HCT116 (cell line): ENCODE results near the gene FTO.

Experiments used
- CTCF ChIP-seq, 3 experiments: fragments of 200-600 bp in 1 of 3; sonication (generic) in 1 of 3; IDR thresholded peaks in 2 of 3; conservative IDR thresholded peaks in 1 of 3; 2 replicates each; pipeline ENCODE4 v1.5.1; 2012 to 2017; ENCODE audit warnings: low read depth in 2 of 3, low read length in 2 of 3, antibody characterized with exemption in 1 of 3, borderline replicate concordance in 1 of 3, control low read depth in 1 of 3, mild to moderate bottlenecking in 1 of 3, mixed read lengths in 1 of 3, mixed run types in 1 of 3, moderate library complexity in 1 of 3; ENCODE audit not compliant: insufficient read depth in 1 of 3
- EZH2 ChIP-seq: fragments of 200-600 bp; sonication (generic); IDR thresholded peaks from 2 replicates; pipeline ENCODE4 v1.6.1; 2017; ENCODE audit warnings: antibody characterized with exemption, mixed run types
- EZH2phosphoT487 ChIP-seq: fragments of 200-600 bp; IDR thresholded peaks from 2 replicates; pipeline ENCODE4 v1.6.1; 2018; ENCODE audit warnings: antibody characterized with exemption, borderline replicate concordance
- JUND ChIP-seq: IDR thresholded peaks from 2 replicates; pipeline ENCODE4 v1.6.1; 2012
- POLR2A ChIP-seq: IDR thresholded peaks from 2 replicates; pipeline ENCODE4 v1.7.0; 2011; ENCODE audit warnings: borderline replicate concordance; ENCODE audit not compliant: insufficient read depth, insufficient read length; ENCODE audit errors: extremely low read depth
- POLR2AphosphoS5 ChIP-seq: IDR thresholded peaks from 2 replicates; pipeline ENCODE4 v1.6.1; 2011; ENCODE audit warnings: mild to moderate bottlenecking, low read depth, low read length, moderate library complexity
- RAD21 ChIP-seq: IDR thresholded peaks from 2 replicates; pipeline ENCODE4 v1.6.1; 2012; ENCODE audit warnings: low read depth, mild to moderate bottlenecking
- REST ChIP-seq: IDR thresholded peaks from 2 replicates; pipeline ENCODE4 v1.6.1; 2012; ENCODE audit warnings: low read depth
- SIN3A ChIP-seq: IDR thresholded peaks from 2 replicates; pipeline ENCODE4 v1.6.1; 2012; ENCODE audit warnings: low read depth
- YY1 ChIP-seq: IDR thresholded peaks from 2 replicates; pipeline ENCODE4 v1.6.1; 2011; ENCODE audit warnings: low read length, low read depth, moderate library complexity, mild to moderate bottlenecking; ENCODE audit not compliant: insufficient replicate concordance; ENCODE audit errors: extremely low read depth
- ZBTB33 ChIP-seq: IDR thresholded peaks from 2 replicates; pipeline ENCODE4 v1.6.1; 2011; ENCODE audit warnings: mild to moderate bottlenecking, low read length, moderate library complexity; ENCODE audit not compliant: insufficient replicate concordance; ENCODE audit errors: extremely low read depth
- ZNF274 ChIP-seq: fragments of 200-500 bp; sonication (Bioruptor generic); IDR thresholded peaks from 2 replicates; pipeline ENCODE4 v1.6.1; 2014; ENCODE audit warnings: mild to moderate bottlenecking, low read depth, low read length, inconsistent platforms
- TF ChIP-seq, protein P1 (sequence below): IDR thresholded peaks from 2 replicates; pipeline ENCODE4 v1.6.1; 2012

GRCh38 chr16:53922807-53923571 lies 219.0 kb downstream of the FTO start:
- TF ChIP-seq YY1 (no peak), CTCF (IDR thresholded peaks at IDR 0.05 in 2 of 3, conservative IDR thresholded peaks at IDR 0.05 in 1 of 3; ENCODE audit: borderline replicate concordance in 1 of 3, insufficient read depth in 1 of 3, low read depth in 2 of 3, low read length in 2 of 3) (no peak), JUND (no peak), ZBTB33 (no peak), EZH2 (no peak), POLR2AphosphoS5 (no peak), POLR2A (no peak), RAD21 (no peak), EZH2phosphoT487 (no peak), ZNF274 (no peak), REST (no peak), SIN3A (no peak)
- TF ChIP-seq, protein P1, sequence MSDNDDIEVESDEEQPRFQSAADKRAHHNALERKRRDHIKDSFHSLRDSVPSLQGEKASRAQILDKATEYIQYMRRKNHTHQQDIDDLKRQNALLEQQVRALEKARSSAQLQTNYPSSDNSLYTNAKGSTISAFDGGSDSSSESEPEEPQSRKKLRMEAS, result no peak
